NCI-H1436 treated with DMSO at 0.1 percent for 48 hours (cell line): ENCODE results near the gene RALB.

ENCODE experiments used
- DNase-seq: peaks from one replicate; lab custom pipeline; 2025; lab: John Stamatoyannopoulos, UW

The RALB gene

DNA sequence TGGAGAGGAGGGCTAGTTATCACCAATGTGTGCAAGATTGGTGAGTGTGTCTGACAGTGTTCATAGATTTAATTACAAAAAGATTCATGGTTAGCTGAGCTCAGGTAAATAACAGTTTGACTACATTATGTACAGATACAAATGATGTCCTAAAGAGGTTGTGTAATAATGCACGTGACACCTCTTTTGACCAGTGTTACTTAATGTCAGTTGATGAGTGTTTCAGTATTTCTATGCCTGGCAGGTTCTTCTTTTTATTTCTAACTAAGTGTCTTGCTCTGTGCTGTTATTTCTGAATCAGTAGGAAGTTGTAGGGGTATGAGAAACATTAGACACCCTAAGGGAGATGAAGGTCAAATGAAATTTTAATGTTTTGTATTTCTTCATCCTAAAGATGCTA is 85.4 kb downstream of the RALB start:
- DNase-seq, result no peak

DNA sequence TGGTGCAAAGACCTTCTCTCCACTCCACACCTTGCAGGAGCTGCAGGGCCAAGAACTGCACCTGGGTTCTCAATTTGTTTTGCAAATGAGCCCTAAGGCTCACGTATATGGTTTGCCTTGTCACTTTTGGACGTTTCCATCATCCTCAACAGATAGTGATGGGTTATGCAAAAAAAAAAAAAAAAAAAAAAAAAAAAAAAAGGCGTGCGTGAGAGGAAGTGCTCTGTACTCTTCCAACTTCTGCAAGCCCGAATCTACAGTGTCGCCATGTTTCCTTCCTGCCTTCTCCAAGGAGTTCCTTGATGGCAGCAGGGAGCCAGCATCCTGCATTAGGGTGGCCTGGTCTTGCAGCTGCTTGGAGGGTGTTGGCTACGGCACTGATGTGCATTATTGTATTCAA is 89.3 kb downstream of the RALB start:
- DNase-seq, result no peak

DNA sequence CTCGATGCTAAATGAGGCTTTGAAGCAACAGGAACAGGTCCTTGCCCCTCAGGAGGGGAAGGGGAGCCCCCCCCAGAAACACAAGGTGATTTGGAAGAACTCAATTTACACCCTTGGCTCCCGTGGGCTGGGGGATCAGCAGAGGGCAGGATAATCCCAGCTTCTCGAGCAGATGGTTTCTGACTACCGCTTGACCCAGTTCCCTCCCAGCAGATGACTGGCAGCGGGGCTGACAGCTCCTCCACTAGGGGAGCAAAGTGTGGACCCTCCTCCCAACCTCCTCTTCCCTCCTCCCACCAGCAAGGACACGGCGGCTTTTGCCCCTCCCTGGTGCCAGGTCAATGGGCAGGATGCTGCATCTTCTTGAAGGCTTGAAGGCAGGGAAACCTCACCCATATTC is 89.8 kb downstream of the RALB start:
- no peak for DNase-seq

DNA sequence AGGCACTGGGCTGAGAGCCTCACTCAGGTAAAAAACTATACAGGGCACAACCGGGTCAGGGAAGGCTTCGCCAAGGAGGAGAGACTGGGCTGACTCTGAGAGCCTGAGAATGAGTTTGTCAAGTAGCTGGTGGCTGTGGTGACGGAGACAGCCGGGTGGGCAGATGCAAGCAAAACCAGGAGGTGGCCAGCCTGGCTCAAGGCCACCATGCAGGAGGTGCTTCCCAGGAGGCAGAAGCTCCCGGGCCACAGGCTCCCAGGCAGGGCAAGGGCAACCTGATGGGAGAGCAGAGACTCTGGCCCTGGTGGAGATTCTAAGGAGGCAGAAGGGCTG is 90.4 kb downstream of the RALB start:
- DNase-seq, result no peak

DNA sequence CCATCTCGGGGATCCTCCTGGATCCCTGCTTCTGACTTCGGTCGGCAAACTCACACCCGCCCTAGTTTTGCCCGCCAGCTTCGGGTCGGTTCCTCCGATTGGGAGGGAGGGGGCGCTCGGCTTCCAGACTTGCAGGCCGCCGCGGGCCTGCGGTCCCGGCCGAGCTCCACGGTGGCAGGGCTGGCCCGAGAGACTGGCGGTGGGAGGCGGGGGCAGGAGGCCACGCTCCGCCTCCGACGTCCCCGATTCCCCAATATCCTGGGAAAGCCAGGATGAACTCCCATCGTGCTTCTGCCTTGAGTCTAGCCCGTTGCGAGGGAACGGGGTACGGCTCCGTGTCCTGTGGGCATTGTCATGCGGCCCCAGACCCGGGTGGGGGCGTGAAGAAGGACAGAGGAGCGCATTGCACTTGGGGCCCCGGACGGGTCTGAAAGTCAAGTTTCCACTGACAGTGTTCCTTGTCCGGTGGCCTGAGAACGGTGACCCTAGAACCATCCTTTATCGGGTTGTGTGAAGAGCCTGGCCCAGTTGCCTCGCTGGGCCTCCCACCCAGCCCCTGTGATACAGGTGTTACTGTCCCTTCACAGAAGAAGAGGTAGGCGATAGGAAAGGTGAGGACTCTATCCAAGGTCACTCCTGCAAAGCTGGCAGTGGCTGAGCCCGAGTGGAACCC is 90.9 kb downstream of the RALB start:
- no peak for DNase-seq
